ENCODE results near the gene SCFD1.
"Not testable (repeated sequence)": the region's sequence is repeated elsewhere in the genome, so short reads cannot be mapped to it uniquely, and the experiment has no call there.

The SCFD1 gene

DNA sequence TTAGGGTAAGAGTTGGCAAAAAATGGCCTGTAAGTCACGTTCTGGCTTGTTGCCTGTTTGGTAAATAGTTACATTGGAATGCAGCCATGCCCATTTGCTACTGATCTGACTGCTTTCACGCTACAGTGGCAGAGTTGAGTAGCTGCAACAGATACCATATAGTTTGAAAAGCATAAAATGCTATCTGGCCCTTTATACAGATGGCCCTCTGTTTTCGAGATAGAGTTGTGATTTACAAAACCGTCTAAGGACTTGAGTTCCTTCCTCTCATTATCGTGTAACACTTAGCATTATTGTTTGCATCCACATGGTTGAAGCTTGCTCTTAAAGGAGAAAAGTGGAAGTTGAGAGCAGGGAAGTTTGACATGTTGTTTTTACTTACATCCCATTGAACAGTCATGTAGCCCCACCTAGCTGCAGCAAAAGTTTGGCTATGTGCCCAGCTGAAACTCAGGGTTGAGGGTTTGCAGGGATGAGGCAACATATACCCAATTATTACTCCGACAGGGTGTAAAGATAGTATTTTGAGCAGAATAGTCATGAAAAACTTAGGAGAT lies 11.3 kb upstream of the SCFD1 start:
- peak; percentile 74 for DNase-seq (ENCODE audit: low spot score)

GRCh38 chr14:30614155-30614554 lies 8.0 kb upstream of the SCFD1 start:
- no peak for DNase-seq (ENCODE audit: low spot score)

- no peak for DNase-seq (ENCODE audit: low spot score)
Measured at GRCh38 chr14:30620178-30620577, 1.9 kb upstream of the SCFD1 start.

DNA sequence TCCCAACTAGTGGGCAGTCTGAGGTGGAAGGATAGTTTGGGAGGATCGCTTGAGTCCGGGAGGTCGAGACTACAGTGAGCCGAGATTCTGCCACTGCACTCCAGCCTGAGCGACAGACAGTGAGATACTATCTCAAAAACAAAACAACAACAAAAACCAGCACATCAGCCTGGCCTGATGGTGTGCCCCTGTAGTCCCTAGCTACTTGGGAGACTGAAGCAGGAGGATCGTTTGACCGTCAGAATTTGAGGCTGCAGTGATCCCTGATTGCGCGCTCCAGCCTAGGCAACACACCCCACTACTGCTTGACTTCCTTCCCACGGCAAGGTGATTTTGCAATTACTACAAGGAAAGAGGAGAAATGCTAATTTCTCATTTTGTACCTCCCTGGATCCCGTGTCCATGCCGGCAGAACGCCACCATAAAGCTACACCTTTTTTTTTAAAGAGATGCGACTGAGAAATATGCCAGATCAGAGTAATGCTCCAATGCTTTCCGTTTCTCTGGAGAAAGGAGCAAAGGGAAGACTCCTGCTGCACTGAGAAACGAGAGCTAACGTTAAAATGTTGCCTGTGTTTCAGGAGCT lies 672 bp upstream of the SCFD1 start:
- peak; percentile 31 for DNase-seq (ENCODE audit: low spot score)

GRCh38 chr14:30623412-30624131 lies 1.5 kb downstream of the SCFD1 start:
- no peak for DNase-seq (ENCODE audit: low spot score)

- DNase-seq (ENCODE audit: low spot score) = no peak
Measured at GRCh38 chr14:30624132-30624423, 2.0 kb downstream of the SCFD1 start.

GRCh38 chr14:30625533-30625932 lies 3.4 kb downstream of the SCFD1 start:
- no peak for DNase-seq (ENCODE audit: low spot score)

- DNase-seq (ENCODE audit: low spot score) = not testable (repeated sequence)
Measured at GRCh38 chr14:30629432-30629831, 7.3 kb downstream of the SCFD1 start.

DNA sequence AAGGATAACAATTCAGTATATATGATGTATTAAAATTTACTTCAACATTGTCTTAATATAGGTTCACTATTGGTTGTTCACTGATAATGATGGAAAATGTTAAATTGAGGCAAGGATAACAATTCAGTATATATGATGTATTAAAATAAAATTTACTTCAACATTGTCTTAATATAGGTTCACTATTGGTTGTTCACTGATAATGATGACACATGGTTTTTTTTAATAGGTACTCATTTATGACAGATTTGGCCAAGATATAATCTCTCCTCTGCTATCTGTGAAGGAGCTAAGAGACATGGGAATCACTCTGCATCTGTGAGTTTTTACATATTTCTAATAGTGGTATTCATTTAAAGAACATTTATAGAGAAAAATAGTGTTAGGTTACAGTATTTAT lies 8.1 kb downstream of the SCFD1 start:
- DNase-seq (ENCODE audit: low spot score) = no peak

- no peak for DNase-seq (ENCODE audit: low spot score)
Measured at GRCh38 chr14:30632730-30633129, 10.6 kb downstream of the SCFD1 start.

GRCh38 chr14:30638926-30639325 lies 16.8 kb downstream of the SCFD1 start:
- no peak for DNase-seq (ENCODE audit: low spot score)

- DNase-seq (ENCODE audit: low spot score) = no peak
Measured at GRCh38 chr14:30641207-30641606, 19.1 kb downstream of the SCFD1 start.

DNA sequence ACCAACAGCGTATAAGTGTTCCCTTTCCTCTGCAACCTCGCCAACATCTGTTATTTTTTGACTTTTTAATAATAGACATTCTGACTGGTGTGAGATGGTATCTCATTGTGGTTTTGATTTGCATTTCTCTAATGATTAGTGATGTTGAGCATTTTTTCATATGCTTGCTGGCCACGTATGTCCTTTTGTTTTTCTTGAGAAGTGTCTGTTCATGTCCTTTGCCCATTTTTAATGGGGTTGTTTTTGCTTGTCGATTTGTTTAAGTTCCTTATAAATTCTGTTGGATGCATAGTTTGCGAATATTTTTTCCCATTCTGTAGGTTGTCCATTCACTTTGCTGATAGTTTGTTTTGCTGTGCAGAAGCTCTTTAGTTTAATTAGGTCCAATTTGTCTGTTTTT lies 22.3 kb downstream of the SCFD1 start:
- not testable (repeated sequence) for DNase-seq (ENCODE audit: low spot score)

GRCh38 chr14:30645600-30645999 lies 23.5 kb downstream of the SCFD1 start:
- DNase-seq (ENCODE audit: low spot score) = no peak

- DNase-seq (ENCODE audit: low spot score) = no peak
Measured at GRCh38 chr14:30648471-30648870, 26.4 kb downstream of the SCFD1 start.

DNA sequence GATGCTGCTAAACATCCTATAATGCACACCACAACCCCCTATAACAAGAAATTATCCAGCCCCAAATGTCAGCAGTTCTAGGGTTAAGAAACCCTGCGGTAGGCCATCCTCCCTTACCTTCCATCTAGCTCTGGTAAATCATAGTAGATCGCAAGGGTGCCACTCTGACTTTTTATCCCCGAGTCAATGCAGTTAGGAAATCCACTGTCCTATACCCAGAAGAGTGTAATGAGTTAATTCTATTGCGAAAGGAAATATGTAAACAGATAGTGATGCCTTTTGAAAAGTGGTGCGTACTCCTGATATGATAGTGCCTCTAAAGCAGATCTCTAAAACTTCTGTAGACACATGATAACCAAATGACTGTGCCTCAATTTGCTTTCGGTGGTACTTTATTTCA lies 29.8 kb downstream of the SCFD1 start:
- DNase-seq (ENCODE audit: low spot score) = peak; percentile 82

DNA sequence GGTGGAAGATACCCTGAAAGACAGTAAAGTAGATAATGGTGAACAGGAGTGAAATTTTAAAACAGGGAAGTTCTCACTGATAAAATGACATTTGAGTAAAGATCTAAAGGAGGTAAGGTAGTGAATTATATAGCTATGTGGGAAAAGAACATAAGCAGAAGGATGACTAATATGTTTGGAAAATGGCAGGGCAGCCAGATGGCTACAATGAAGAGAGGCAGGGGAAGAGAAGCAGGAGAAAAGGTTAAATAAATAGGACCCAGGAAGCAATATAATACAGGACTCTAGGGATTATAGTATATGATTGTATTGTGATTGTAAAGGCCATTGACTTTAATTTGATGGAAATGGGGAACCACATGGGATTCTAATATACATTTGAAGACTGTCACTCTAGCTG lies 33.0 kb downstream of the SCFD1 start:
- DNase-seq (ENCODE audit: low spot score) = no peak

DNA sequence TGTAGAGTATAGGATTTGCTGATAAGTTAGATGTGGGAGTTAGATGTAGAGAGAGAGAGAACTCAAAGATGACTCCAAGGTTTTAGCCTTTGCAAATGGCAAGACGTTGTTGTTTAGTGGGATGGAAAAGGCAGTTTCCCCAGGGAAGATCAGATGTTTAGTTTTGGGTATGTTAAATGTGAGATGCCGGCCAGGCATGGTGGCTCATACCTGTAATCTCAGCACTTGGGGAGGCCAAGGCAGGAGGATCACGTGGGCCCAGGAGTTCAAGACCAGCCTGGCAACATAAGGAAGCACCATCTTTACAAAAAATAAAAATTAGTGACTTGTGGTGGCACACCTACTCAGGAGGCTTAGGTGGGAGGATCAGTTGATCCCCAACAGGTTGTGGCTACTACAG lies 33.5 kb downstream of the SCFD1 start:
- DNase-seq (ENCODE audit: low spot score) = no peak

- DNase-seq (ENCODE audit: low spot score) = peak; percentile 65
Measured at GRCh38 chr14:30656190-30656632, 34.1 kb downstream of the SCFD1 start.

DNA sequence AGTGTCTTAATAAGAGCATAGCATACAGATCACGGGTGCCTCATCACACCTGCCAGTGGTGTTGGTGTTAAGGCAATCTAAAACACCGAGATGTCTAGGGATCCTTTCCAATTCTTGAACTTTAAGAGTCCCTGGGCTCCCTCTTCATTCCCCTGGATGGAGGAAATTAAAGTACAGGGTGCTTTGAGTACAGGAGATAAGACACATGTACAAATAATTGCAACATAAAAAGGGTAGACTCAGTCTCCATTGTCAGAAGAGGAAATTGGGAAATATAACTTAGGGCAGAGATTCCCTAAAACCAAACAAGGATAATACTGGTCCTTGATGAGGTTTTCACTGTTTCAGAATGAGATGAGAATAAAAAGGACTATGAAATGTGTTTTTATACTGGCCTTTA lies 34.9 kb downstream of the SCFD1 start:
- no peak for DNase-seq (ENCODE audit: low spot score)

GRCh38 chr14:30657606-30658163 lies 35.6 kb downstream of the SCFD1 start:
- DNase-seq (ENCODE audit: low spot score) = peak; percentile 44

GRCh38 chr14:30658645-30659044 lies 36.5 kb downstream of the SCFD1 start:
- DNase-seq (ENCODE audit: low spot score) = no peak

DNA sequence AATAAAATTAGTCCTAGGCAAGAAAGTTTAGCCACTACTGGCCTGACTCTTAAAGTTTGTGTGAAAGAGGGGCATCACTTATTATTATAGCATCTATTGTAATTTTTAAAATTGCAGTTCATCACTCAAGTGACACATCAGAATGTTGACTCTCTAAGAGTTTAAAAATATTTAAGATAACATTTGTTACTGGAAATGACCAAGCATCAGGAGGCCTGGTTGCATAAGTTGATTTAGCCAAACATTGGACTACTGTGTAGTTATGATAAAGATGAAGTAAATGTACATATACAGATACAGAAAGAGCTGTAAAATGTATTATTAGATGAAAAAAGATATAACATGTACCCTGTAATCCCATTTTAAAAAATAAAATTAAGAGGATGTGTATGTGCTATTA lies 47.5 kb downstream of the SCFD1 start:
- no peak for DNase-seq (ENCODE audit: low spot score)

DNA sequence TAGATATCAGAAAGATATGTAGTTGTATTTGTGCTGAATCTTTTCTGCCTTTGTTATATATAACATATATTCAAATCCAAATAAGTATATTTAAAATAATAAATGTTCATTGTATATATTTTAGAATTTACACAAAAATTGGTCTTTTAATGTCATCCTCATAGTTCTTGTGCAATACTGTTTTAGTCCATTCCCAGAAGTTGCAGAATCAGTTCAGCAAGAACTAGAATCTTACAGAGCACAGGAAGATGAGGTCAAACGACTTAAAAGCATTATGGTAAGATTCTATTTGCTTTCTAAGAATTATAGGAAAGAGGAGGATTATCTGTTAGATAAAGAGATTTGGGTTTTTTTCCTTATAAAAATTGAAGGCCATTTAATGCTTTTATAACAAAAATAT lies 51.0 kb downstream of the SCFD1 start:
- DNase-seq (ENCODE audit: low spot score) = no peak

Data from hematopoietic multipotent progenitor cell treated with erythropoietin and hydrocortisone succinate and interleukin-3 and kit ligand, for 15 days (in vitro differentiated cells).